D341Med (cell line): ENCODE measurements around the gene CACNA2D4.

ENCODE experiments used
- DNase-seq: peaks from one replicate; pipeline ENCODE4 v3.0.0; 2012; ENCODE audit warnings: low spot score

The CACNA2D4 gene

GRCh38 chr12:1815814-1816729, 102.4 kb downstream of the CACNA2D4 start:
- DNase-seq = no peak

GRCh38 chr12:1815108-1815507, 103.3 kb downstream of the CACNA2D4 start:
- DNase-seq = no peak

- DNase-seq = no peak
Measured at GRCh38 chr12:1814266-1814665, 104.2 kb downstream of the CACNA2D4 start.

GRCh38 chr12:1812650-1813302, 105.7 kb downstream of the CACNA2D4 start:
- no peak for DNase-seq

GRCh38 chr12:1811948-1812291, 106.5 kb downstream of the CACNA2D4 start:
- no peak for DNase-seq

- no peak for DNase-seq
Measured at GRCh38 chr12:1811281-1811947, 107.0 kb downstream of the CACNA2D4 start.

- no peak for DNase-seq
Measured at GRCh38 chr12:1810931-1811280, 107.5 kb downstream of the CACNA2D4 start.

GRCh38 chr12:1810201-1810930, 108.1 kb downstream of the CACNA2D4 start:
- DNase-seq = no peak

- no peak for DNase-seq
Measured at GRCh38 chr12:1809591-1810190, 108.8 kb downstream of the CACNA2D4 start.

- DNase-seq = no peak
Measured at GRCh38 chr12:1808798-1809480, 109.5 kb downstream of the CACNA2D4 start.

GRCh38 chr12:1808036-1808797, 110.2 kb downstream of the CACNA2D4 start:
- DNase-seq = no peak

GRCh38 chr12:1807087-1807860, 111.2 kb downstream of the CACNA2D4 start:
- no peak for DNase-seq

- DNase-seq = no peak
Measured at GRCh38 chr12:1806301-1807086, 112.0 kb downstream of the CACNA2D4 start.

GRCh38 chr12:1805441-1806081, 112.9 kb downstream of the CACNA2D4 start:
- no peak for DNase-seq

GRCh38 chr12:1804545-1805332, 113.7 kb downstream of the CACNA2D4 start:
- DNase-seq = peak; percentile 94

- DNase-seq = no peak
Measured at GRCh38 chr12:1803736-1804135, 114.7 kb downstream of the CACNA2D4 start.

- no peak for DNase-seq
Measured at GRCh38 chr12:1801303-1801975, 117.0 kb downstream of the CACNA2D4 start.
